HG02938 (cell line): Measurements from ENCODE around the gene NAV3.

Experiments
- ATAC-seq: cut with Tn5 transposase; IDR thresholded peaks from one replicate; pipeline ENCODE4 v1.9.1; 2021; ENCODE audit warnings: mild to moderate bottlenecking, moderate library complexity; ENCODE audit not compliant: unreplicated experiment

The NAV3 gene

DNA sequence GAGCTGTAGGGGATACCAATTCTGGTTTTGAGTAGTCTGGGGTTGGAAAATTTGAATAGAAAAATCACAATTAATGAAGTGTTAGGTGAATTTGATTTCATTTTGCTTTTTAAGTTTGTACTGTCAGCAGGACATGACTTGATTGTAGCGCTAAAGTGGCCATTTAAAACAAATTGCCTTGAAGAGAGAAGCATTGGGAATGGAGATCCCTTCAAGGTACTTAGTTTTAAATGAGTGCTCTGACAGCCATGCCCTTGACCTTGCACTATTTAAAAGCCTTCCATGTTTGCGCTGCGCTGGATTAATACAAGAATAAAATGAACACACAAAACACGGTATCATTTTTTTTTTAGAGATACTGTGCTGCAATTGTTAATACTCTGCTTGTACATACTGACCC lies 345.9 kb downstream of the NAV3 start:
- ATAC-seq: no peak

DNA sequence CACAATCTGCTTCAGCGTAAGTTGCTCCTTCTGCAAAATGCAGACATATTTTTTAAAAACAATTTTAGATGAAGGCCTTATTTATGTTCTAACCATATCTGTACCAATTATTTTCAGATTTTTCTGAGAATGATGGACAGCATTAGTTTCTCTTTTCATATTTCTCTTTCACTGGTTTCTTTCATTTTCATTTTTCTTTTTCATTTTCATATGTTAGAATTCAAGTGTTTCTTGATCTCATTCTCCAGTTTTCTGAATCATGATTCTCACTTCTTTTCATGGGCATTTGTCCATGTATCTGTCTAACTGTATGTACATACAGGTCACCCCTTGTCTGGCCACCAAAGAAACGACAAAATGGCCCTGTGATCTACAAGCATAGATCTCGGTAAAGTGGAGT lies 346.6 kb downstream of the NAV3 start:
- peak; percentile 44 for ATAC-seq

DNA sequence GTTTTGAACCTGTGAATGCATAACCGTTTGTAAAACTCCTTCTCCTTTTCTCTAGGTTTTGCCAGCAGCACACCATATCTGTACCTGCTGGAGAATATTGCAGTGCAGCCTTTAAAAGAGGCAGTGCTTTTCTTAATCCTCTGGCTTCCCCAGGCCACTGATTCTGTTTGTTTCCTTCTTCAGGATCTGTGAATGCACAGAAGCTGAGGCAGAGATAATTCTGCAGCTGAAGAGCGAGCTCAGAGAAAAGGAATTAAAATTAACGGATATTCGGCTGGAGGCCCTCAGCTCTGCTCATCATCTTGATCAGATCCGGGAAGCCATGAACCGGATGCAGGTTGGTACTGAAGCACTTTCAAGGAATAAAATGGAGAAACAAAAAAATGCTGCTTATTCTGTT lies 348.7 kb downstream of the NAV3 start:
- ATAC-seq: no peak

DNA sequence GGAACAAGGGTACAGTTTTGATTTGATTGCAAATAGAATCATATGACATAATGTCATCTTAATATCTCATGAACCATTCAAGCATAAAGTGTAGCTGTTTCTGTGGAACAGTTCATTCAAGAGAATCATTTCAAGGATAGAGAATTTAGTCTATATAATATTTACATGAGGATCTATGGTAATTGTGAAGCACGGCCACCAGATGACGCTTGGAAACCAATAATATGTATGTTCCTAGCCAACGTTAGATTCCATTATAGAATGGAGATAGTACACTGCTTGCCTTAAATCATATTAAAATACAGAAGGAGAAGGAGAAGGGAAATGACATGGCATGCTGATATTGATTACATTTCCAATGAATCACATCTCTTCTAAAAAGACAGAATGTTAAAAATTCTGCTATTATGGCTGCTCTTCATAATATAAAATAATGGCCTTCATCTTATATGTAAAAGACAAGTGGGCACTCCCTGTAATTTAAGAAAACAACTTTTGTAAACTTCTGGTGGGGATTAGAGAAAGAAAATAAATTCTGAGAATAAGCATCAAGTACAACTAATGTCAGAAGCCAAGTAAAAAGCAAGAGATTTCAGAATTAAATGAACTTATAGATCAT lies 351.0 kb downstream of the NAV3 start:
- ATAC-seq: no peak

DNA sequence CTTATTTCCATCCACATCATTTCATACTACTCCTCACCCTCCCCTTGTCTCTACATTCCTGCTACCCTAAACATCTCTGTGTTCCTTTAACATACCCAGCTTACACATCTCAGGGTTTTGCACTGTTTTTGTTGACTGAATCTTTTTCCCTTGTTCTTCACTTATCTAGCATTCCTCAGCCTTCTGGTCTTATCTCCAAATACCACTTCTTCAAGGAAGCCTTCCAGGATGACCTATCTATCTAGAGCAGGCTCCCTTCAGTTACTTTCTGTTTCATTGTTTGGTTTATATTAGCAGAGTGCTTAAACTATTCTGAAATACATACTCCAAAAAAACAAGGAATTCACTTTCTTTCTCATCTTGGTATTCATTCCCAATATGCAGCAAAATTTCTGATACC lies 353.1 kb downstream of the NAV3 start:
- no peak for ATAC-seq

DNA sequence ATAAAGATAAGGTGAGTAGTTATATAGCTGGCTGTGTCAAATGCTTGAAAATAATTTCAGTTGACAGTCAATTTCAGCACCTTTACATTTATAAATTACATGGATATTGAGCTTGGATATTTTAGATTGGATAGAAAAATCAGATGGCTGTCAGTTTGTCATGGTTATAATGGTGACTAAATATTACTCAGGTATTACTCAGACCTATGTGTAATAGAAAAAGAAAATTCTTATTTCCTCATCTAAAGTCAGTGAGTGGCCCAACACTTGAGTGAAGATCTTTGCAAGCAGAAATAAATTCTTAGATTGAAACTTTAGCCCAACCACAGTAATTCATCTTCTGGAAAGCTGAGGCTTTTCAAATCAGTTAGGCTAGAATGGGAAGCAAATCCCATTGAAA lies 354.4 kb downstream of the NAV3 start:
- ATAC-seq: no peak

DNA sequence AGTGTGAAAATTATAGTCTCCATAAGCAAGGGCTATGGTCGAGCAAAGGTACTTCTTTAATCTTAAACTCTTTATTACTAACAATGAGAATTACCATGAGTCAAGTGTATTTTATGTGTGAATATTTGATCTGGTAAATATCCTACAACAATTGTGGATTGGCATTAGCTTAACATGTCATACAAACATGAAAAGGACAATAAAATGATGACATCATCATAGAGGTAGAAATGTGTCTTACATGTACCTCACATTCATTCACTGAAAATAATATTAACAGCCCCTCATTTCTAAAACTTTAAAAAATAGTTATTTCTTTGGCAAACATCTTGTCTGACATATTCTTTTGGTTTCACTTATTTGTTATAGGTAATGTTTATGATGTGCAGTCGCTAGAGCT lies 355.0 kb downstream of the NAV3 start:
- ATAC-seq: no peak

DNA sequence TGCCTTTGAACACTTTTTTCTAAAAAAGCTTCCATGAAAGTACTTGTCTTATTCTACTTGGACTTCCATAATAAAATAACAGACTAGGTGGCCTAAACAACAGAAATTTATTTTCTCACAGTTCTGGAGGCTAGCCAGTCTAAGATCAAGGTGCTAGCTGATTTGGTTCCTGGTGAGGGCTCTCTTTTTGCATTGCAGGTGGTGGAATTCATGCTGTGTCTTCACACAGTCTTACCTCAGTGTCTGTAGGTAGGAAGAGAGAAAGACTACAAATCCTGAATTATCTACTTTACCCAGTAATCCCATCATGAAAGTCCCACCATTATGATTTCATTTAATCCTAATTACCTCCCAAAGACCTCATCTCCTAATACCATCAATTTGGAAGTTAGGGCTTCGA lies 356.0 kb downstream of the NAV3 start:
- no peak for ATAC-seq

DNA sequence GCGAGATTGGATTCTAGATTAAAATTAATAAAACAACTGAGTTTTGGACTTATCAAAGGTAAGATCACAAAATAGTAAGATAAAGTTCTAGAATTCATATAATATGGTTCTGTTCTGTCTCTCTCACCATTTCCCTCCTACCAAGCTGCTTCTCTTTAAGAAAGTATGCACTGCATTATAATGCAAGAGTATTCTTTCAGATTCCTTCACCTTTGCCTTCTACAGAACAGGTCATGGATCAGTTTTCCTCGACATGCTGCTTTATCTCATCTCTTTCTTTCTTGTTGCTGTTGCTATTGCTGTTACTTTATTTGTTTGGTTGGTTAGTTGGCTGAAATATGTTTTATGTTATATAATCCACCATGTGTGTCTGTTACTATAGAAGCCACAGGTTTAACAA lies 357.0 kb downstream of the NAV3 start:
- ATAC-seq: no peak

DNA sequence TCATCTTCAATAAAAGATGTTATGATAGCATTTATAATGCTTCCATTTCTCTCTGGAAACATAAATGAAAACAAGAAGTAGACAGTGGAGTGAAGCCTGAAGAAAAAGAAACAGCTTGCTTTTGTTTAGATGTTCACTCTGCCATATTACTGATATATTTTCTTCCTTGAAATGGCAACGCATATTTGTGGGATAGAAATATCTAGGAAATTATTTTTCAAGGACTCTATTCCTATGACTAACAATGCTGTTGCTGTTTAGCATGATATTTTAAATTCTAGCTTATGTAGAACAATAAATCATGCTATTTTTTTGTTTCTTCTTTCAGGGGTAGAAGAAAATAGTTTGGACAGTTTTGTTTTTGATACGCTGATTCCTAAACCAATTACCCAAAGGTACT lies 359.0 kb downstream of the NAV3 start:
- no peak for ATAC-seq

DNA sequence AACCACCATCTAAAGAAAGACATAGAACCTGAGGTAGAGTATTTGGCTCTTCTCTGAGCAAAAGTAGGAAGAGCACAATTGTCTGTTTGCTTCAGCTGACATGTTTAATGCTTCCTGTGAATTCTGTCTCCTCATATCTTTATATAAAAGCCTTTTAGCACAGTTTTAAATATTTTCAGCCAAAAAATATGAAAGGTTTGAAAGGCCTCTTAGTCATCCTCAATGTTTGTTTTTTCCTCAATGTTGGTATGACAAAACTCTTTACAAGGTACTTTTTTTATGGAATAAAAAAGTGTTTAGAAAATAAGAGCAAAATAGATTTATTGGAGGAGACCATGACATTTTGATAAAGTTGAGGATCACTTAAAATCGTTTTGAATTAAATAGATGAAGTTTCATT lies 360.9 kb downstream of the NAV3 start:
- no peak for ATAC-seq

DNA sequence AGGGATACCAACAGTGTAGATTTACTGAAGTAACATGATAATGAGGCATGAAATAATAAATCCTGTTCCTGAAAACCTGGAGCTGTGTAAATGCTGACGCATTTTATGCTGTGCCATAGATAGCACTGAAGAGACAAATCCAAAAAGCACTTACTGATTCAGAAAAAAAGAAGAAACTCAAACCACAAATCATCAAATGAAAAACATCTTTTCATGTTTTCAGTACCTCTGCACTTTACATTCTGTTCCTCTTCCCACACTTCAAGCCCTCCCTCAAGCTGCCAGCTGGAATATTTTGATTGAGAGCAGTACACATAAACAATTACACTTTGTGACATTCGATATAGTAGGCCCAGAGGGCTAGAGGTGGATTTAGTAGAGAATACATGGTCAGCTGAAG lies 362.3 kb downstream of the NAV3 start:
- no peak for ATAC-seq

DNA sequence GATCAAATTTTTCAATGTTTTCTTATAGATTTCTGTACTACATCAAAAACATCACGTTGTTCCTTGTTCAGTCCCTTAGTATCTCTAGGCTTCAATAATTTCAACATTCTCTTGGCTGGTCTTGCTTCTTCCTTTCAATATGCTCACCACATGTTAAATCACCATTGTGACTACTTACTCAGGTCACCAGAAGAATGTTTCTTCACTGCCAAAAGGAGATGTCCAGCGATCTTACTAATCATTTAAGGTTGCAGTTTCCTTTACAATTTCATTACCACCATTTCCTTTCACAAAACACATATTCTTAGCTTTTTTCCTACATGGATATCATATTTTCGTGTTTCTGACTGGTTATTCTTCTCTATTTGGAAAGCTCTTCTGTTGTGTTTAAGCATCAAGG lies 363.8 kb downstream of the NAV3 start:
- no peak for ATAC-seq

DNA sequence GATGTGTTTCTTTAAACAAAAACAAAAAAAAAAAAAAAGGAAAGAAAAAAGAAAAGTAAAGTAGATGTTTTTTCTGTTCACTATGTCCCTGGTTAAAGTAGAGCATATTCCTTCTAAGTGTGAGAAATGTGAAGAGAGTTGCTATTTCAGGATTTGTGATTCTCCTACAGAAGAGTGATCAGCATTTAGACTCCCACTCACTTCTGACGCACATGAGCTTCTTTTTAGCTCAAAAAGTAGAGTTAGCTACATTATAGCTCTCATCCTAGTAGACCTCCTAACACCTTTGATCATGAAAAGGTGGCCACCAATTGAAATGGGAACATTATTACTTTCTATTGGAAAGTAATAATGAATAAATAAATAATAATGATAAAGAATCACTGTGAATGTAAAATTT lies 368.2 kb downstream of the NAV3 start:
- ATAC-seq: no peak

DNA sequence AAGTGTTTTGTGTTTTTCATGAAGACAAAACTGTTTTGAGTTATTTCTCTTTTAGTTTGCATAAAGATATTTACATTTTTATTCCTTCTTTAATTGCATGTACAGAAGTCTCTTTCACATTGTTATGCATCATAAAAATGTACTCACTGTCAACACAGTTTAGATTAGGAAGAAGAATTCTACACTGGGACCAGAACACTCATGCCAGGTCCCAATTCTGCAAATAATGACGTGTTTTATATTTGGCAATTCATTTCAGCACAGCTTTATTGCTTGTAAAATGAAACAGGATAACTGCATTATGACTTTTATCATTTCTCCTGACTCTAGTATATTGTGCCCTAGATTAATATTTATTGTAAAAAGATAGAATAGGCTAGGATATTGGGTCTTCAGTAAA lies 369.2 kb downstream of the NAV3 start:
- ATAC-seq: no peak

DNA sequence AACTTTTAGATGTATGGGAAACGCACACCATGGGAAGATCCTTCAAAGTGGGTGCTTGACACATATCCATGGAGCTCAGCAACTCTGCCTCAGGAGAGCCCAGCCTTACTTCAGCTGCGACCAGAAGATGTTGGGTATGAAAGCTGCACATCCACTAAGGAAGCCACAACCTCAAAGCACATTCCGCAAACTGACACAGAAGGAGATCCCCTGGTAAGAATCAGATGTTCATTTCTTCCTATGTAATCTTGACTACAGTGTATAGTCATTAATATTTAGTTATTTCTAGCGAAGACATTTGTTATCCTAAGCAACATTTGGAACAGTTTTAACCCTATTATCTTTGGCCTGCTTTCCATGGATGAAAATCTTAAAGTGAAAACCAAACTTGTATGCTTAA lies 374.2 kb downstream of the NAV3 start:
- ATAC-seq: no peak

DNA sequence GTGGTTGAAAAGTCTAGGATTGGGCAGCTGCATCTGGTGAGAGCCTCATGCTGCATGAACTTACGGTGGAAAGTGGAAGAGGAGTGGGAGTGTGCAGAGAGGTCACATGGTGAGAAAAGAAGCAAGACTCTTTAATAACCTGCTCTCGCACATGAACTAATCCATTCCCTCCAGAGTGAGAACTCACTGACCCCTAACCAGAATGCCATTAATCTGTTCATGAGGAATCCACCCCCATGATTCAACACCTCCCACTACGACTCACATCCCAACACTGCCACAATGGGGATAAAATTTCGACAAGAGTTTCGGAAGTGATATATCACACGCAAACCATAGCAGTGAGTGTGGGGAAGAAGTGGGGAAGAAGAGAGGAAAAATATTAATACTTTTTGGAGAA lies 377.4 kb downstream of the NAV3 start:
- no peak for ATAC-seq

DNA sequence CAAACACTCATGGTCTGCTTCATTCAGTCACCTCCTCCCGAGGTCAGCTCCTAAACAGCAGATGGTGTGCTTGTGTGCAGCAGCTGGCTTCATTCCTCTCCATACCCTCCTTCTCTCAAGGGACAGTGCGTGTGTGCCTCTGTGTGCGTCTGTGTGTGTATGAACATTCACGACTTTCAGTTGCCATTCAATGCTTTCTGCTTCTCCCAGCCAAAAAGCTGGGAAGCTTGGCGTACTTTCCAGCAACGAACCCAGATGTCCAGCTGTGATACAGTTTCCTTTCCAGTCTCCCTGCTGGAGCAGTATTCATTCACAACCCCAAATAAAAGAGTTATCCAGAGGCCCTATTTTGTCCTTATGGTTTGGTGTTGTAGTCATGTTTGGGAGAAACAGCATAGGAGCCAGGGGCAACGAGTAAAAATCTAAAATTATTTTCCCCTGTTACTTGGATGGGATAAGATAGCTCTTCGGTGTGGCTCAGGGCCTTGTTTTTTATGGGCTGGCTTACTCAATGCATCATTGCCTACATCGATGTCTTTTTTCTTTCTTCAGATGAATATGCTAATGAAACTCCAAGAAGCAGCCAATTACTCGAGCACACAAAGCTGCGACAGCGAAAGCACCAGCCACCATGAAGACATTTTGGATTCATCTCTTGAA lies 379.3 kb downstream of the NAV3 start:
- ATAC-seq: no peak

DNA sequence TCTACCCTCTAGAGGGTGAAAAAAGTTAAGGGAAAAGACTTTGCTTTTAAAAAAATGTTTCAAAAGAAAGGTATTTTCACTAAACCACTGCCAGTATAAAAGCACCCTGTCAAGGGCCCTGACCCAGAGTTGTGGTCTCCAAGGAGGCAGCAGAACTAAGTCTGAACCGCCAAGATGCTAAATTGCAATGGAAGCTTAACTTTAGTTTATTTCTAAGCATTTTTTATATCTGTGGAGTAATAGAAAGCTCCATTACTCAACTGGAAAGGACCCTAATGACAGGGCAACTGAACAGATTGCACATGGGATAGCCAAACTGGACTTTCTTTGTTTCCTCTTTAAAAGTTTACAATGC lies 379.8 kb downstream of the NAV3 start:
- no peak for ATAC-seq

DNA sequence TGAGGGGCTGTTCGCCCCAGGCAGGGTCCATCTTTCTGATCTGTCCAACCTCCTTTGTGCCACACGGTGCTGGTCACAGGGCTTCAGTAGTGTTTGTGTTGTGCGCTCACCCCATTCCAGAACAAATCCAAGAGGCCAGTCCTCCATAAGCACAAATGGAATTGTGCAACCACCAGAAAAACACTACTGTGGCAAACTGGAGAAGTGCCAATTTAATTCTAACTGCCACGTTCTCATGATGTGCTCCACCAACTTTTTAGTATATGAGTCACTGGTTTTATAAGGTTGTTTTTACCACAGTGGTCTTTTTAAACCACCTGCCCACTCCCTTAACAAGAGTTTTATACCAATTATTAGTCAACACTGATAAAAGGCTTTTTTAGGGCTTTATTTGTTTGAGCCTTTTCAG lies 380.2 kb downstream of the NAV3 start:
- ATAC-seq: no peak

DNA sequence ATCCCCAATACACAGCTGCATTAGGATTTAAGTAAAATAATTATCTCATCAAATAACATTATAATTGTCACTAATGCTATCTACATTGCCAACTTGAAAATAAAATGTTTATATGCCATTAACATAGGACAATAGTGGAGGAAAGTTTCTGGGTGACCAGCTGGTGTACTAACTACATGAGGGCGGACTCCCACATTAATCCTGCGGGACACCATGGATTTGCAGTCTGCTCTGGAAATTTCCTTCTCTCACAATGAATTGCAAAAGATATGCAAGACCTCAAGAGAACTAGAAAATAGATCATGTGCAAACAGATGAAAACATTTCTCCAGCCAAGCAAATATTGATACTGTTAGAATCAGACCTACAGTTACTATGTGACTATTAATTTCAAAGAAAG lies 390.1 kb downstream of the NAV3 start:
- ATAC-seq: no peak

DNA sequence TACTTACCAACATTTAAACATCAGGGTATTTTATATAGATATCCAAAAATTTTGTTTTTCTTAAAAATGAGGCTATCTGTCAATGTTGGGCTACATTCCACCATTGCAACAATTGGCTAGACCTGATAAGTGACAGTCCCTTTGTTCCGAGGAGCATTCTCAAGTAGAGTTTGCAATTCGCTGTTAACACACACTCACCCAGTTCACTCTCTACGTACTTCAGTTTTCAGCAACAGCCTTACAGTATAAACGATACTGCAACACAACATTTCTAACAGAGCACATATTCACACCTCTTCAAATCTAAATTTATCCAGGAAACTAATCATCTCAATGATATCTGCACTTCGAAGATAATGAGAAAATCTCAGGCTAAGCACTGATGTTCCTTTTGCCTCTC lies 393.5 kb downstream of the NAV3 start:
- ATAC-seq: no peak

DNA sequence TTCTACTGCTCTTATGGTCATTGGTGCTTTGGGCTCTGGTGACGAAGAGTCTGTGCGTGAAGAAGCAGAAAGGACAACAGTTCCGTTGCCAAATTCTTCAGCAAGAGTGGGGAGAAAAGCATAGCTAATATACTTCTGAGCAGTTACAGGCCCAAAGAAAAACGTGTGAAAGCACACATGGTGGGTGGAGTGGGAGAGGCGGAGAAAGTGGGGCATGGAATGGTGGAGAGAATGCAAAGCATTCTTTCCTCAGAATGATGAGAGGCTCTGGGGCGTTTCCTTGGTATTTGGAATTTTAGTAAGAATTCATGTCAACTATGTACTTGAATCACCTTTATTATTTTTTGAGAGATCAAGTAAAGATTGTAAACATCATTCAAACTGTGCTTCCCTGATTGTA lies 396.1 kb downstream of the NAV3 start:
- no peak for ATAC-seq
